ENCODE data around the gene PGLYRP1.

The PGLYRP1 gene, protein sequence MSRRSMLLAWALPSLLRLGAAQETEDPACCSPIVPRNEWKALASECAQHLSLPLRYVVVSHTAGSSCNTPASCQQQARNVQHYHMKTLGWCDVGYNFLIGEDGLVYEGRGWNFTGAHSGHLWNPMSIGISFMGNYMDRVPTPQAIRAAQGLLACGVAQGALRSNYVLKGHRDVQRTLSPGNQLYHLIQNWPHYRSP

DNA sequence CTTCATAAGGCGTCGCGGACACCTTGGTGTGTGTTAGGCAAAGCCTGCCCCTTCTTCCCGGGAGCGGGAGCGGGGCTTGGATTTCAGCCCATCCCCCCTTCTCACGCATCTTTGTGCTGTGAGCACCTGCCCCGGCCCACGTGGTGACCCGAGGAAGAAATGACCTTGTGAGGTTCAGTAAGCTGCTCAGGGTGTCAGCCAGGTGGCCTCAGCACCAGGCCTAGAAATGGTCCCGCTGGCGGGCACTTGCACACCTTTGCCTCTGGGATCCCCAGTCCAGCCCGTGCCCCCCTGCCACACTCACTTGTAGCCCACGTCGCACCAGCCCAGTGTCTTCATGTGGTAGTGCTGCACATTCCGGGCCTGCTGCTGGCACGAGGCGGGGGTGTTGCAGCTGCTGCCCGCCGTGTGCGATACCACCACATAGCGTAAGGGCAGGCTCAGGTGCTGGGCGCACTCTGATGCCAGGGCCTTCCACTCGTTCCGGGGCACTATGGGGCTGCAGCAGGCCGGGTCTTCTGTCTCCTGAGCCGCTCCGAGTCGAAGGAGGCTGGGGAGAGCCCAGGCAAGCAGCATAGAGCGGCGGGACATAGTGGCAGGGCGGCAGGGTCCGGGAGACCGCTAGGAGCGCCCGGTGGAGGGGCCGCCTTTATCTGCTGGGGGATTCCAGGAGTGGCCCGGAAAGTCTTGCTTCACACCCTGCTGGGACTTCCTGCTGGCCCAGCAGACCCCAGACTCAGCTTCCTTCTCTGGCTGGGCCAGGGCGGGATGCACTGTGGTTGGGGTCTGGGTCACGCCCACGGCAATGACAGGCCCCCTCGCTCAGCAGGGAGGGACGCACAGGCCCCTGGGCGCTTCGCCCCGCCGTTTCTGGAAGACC, at the start of gene PGLYRP1:
PGLYRP1 (minus strand) TSS at position 623 of the 880 bp plus-strand sequence; CDS start at position 591, 32 bp downstream.
- DNase-seq = no peak

DNA sequence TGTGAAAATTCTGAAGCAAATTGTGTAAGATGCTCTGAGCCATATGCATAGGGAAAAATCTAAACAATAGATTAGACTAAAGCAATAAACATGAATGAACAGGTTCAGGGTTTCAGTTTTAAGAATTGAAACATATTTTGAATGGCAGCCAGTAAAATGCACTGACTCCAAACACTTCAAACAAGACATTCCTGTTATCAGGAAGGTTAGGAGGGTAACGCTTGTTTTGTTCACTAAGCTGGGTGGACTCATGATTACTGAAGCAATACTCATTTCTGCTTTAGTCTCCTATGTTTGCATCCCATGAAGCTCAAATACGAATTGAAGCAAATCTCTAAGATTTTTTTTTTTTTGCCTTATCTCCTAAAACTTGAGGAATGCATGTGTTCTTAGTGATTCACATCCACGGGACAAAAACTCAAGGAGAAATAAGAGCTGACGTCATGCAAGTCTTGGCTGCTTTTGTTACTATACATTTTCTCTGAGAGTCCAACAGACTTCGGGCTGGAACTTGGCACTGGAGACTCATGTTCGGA, 47.0 kb upstream of the PGLYRP1 start:
- DNase-seq = no peak

DNA sequence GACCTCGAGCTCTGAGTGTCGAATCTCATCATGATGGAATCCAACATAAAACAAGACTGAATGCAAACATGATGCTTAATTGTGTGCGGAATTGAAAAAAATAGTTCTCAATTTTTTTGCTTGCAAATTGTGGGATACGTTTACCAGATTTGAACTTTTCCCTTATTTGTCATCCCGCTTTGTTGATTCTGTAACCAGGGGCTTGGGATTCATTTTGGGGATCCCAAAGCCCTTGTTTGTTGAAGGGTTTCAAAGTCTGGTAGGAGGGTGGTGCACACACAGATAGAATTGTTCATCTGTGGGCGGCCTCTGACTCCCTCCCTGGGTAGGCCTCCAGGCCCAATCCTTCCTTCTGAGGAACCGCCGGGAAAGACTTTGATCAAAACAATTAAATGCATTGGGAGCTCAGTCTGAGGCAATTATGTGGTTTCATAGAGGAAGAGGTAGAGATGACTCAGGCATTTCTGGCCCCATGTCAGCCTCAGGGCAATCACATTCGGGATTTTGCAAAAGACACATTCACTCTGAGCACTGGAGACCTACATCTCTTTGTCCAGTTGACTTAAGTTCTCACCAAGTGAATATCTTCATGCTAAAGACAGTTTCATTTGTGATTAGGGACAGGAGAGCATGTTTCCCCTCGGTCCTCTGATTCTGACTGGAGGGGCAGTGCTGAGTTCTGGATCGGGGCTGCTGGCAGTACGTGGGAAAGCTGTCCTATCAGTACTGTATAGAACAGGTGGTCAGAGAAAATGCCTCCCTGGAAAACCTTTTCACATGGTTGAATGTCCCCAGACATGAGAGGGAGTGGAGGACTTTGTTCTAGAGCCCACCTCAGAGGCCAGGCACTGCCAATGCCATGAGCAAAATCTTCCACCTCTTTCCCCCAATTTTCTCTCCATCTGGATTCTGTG, 45.7 kb upstream of the PGLYRP1 start:
- DNase-seq = no peak

DNA sequence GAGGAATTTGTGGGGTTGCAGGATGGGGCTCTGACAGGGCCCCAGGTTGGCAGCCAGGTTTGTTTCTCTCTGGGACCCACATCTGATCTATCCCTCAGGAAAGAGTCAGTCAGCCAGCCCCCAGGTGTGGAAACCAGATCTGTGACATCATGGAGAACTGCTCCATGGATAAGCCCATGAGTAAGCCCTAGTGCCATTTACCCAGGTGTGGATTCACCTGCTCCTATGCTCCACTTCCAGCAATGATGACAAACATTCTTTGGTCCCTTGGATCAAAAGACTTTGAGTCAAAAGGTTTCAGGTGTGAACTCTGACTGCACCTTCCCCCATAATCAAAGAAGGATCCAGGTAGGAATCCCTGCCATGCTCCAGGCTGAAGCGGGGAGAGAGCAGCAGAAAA, 44.8 kb upstream of the PGLYRP1 start:
- DNase-seq = no peak

DNA sequence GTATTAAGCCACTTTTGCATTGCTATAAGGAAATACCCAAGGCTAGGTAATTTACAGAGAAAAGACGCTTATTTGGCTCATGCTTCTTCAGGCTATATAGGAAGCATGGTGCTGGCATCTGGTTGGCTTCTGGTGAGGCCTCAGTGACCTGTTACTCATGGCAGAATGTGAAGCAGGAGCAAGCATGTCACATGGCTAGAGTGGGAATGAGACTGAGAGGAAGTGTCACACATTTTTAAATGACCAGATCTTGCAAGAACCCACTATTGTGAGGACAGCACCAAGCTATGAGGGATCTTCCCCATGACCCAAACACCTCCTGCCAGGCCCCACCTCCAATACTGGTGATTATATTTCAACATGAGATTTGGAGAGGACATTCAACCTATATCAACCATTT, 43.6 kb upstream of the PGLYRP1 start:
- DNase-seq = no peak

DNA sequence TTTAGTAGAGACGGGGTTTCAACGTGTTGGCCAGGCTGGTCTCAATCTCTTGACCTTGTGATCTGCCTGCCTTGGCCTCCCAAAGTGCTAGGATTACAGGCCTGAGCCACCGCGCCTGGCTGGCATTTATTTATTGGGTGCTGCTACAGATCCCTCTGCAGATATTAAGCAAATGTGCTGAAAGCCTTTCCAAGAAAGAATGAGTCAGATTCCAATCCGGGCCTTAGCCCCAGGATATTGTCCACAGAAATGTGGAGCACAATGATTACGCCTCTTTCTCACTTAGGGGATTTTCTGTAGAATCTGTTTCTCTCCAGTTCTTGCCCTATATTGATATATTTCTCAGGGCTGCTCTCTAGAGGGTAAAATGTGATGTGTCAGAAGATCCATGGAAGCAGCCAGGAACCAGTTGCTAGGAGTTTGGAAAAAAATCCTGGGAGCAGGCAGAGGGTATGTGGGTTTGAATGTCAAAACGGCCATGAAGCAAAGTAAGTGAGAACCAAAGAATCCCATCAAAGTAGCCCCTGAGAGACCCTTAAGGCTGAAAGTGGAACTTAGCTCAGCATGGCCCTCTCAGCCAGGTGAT, 42.7 kb upstream of the PGLYRP1 start:
- no peak for DNase-seq

DNA sequence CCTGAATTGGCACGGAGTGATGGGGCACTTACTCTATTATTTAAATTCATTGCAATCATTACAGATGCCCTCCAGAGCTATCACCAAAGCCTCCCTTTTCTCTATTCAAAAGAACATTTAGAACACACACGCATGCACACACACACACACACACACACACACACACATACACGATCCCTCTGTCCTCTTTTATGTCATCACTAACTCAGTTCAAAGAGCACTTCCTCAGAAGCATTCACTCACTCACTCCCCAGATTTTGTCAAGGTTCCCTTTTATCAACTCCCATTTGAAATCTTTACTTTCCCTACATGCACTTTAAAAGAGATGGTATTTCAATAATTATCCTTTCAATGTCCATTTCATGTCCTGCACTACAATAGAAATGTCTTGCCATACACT, 40.3 kb upstream of the PGLYRP1 start:
- no peak for DNase-seq

DNA sequence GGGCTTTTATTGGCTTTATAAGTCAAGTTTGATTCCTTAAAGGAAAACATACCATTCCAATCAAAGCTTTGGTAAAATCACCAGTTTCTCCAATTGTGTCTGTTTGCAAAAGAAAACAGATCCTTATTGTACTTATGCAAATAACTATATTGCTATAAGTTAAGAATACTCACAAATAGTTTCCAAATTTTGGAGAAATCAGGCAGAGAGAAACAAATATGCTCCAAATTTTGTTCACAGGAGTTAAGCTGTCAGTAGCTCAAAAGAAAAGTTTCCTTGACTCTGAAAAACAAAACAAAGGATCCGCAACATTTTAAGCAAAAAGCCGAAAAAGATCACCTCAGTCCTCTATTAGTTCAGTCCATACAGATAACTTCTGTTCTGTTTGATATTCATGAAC, 37.2 kb upstream of the PGLYRP1 start:
- no peak for DNase-seq

DNA sequence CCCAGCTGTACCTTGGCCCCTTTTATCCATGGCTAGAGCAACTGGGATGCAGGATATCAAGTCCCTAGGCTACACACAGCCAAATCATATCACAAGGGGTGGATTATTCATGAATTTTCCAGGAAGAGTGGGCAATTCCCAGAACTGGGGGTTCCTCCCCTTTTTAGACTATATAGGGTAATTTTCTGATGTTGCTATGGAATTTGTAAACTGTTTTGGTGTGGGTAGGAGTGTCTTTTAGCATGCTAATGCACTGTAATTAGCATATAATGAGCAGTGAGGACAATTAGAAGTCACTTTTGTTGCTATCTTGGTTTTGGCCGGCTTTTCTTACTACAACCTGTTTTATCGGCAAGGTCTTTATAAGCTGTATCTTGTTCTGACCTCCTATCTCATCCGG, 35.9 kb upstream of the PGLYRP1 start:
- no peak for DNase-seq

DNA sequence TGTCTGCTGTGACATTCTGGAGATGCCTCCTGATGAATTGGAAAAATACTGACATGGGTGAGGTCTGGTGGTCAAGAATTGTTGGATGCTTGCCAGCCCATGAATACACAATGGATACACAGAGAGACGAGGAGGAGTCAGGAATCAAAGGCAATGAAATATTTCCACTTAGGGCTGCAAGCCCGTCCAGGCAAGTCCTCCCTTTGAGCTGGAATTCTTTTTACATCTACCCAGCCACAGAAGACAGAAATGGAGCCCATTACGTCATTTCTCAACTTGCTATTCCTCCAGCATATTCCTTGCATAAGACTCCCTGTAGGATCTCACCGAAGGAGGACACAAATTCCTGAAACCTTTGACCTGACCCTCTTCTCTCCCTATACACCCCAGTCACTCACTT, 33.7 kb upstream of the PGLYRP1 start:
- DNase-seq = no peak

DNA sequence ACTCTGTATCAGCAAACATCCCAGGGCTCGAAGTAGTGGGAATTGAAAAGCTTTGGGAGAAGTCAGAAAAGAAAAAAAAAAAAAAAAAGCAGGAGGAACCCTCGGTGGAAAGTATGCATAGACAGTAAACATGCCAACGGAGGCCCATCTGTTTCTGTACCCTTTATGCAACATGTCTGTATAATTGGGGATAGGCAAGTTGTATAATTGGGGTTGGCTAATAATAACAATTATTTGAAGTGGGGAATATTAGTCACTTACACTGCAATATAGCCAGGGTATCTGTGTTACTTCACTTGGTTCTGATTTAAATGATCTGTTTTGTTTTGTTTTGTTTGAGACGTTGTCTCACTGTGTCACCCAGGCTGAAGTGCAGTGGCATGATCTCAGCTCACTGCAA, 30.0 kb upstream of the PGLYRP1 start:
- DNase-seq = no peak

DNA sequence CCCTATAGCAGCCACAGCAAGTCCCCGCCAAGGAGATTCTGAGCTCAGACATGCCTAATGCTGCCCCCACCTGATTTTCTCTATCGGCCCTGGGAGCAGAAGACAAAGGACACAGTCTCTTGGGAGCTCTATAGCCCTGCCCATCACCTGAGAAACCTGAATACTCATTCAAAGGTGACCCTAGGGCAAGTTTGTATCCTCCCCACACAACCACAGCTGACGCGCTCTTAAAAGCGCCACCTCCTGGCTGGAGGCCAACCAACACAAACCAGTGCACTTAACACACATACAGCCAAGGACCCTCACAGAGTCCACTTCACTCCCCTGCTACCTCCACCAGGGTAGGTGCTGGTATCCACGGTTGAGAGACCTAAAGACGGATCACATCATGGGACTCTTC, 26.7 kb upstream of the PGLYRP1 start:
- DNase-seq = peak; percentile 8

DNA sequence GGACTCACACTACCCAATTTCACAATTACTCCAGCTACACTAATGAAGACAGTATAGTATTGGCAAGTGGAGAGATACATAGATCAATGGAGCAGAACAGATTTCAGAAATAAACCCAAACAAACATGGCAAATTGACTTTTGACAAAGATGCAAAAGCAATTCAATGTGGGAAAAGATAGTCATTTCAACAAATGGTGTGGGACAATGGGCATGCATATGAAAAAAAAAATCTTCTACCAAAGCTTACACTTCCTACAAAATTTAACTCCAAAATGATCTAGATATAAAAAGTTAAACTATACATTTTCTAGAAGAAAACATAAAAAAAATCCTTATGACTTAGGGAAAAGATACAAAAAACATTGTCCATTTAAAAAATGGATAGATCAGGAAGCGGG, 20.7 kb upstream of the PGLYRP1 start:
- no peak for DNase-seq

DNA sequence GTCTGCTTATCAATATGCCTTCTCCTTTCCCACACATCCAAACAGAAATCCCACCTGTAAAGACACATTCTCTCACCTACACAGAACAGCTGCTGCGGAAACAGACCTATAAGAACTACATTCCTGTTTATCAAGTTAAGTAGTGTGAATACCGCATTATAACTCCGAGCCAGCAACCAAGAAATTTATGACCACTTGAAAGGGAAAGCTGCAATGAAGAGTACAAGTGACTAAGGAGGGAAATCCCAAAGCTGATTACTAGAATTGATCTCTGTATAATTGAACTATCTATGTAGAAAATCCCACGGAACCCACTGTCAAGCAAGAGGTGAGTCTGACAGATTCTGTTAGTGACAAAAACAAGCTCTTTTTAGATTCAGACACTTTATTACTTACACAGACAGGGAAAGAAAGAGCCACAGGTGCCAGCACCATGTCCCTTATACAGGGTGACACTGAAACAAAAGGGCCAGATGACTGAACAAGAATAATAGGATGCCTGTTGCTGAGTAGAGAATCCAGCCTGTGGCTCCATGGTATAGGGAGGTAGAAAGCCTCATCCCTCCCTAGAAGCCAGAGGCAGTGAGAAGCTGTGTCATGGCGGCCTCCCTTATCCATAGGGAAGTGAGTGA, 19.5 kb upstream of the PGLYRP1 start:
- no peak for DNase-seq

DNA sequence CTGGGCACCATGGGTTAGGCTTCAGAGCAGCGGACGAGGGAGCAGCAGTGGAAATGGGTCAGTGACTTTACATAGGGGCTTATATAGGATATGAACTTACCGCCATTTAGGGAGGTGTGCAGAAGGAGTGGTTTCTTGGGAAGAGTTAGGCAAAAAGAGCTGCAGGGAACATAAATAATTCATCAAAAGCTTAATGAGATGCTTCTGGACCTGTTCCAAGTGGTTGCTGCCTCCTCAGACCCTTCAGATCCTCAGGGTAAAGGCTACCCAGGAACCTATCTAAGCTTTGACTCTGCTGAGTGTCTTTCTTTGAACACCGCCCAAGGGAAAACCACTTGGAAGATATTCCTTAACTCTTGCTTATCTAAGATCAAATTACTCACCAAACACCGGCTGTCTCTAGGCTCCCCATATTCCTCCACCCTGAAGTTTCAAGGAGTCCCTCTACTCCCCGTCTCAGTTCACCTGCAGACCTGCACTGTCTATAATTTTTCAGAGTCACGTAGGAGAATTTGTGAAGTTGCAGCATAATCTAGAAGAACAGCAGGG, 18.2 kb upstream of the PGLYRP1 start, which contains the start of gene IGFL4:
IGFL4 (minus strand) TSS at position 51 of the 549 bp plus-strand sequence; CDS start at position 11, 40 bp downstream.
- no peak for DNase-seq

DNA sequence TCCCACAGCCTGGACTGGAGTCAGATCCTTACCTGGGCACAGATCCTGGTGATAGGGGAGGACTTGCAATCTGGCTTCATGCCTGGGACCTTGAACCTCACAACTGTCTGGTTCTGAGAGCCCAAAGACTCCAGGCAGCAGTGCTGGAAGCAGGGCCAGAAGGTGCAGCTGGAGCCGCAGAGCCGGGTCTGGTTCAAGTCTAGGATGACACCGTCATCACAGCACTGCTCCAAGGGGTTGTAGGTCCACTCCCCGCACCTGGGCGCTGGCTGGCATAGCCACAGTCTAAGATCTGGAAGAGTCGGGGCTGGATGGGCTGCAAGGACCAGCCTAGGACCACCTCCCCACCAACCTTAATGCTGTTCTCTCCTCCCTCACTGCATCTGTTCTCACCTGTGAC, 17.3 kb upstream of the PGLYRP1 start:
- no peak for DNase-seq

DNA sequence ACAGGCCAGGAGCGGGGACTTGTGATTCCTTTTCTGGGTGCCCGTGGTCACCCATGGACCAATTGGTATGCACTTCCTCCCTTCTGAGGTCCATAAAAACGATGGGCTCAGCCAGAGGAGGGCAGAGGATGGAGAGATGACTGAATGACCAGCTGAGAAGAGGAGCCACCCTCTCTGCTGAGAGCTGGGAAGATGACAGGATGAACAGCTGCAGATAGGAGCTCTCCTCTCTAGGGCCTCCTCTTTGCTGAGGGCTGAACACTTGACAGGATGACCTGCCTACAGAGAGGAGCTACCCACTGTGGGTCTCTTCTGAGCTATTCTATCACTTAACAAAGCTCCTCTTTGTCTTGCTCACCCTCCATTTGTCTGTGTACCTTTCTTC, 13.9 kb upstream of the PGLYRP1 start:
- DNase-seq = no peak

DNA sequence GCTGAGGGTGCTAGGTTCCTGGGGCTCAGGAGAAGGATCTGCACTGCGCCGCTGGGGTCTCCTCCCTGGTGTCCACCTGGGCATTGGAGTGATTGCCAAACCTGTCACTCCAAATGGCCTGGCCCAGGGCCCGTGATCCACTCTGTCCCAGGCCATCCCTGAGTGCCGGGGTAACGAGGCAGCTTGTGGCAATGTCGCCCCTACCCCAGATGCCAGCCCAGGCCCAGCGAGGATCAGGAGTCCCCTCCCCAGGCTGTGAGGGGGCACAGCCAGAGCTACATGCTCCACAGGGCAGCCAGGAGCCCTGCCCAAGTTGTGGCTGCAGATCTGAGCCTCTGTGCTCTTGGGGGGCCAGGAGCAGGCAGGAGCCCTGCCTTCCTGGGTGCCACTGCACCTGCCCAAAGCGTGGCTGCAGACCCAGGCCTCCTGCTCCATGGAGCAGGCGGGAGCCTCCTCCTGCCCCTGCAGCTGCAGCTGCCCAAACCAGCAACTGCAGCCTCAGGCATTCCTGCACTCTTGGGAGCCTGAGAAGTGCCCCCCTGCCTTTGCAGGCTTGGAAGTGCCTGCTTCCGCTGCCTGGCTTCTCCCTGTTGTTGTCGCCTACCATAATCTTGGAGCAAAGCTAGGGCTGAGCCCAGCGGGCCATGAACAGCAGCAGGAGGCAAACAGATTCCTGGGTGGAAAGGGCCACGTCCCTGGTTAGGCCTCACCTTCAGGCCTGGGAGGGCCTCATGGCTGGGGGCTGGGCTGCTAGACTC, 13.3 kb upstream of the PGLYRP1 start:
- DNase-seq = no peak

DNA sequence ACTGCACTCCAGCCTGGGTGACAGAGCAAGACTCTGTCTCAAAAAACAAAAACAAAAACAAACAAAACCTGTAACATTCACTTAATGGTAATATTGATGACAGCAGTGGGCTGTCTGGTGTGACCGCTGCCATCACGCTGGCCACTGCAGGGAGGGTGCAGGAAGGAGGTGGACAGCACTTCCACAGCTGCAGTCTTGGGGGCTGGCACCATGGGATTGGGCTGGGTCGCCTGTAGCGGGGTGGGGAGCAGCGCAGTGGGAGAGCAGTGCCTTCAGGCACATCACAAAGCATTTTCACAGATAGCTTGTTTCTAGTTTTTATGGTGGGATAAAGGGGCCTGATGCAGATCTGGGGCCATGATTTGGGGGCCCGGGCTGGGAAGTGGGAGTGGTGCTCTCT, 12.7 kb upstream of the PGLYRP1 start:
- no peak for DNase-seq

DNA sequence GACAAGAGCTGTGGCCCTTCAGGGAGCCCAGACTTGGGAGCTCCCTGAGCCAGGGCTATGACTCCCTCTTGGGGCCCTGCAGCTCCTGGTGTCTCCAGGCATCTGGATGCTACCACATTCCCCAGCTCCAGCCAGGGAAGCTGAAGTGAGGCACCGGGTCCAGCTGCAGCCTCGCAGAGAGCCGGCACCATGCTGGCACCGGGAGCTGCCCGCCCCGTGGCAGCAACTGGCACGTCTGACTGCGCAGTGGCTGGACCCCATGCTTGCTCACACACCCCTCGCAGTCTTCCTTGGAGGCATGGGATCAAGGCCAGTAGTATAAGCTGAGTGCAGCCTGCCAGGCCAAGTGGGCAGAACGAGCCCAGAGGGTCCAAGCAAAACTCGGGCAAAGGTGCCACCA, 10.5 kb upstream of the PGLYRP1 start:
- no peak for DNase-seq

DNA sequence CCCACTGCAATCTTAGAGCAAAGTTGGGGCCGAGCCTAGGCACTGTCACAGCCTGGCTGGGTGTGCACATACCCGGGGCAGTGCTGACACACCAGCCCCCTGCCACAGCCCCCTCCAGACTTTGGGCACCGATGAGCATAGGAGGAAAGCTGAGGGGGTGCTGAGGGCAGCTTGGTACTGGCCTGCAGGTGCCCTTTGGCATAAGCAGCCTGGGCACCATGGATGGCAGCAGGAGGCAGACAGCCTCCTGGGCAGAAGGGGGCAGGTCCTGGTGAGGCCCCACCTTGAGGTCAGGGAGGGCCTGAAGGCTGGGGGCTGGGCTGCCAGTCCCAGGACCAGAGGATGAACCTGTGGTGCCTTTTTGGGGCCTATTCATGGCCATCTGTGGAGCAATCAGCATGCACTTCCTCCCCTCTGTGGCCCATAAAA, 9.8 kb upstream of the PGLYRP1 start:
- DNase-seq = no peak
